ENCODE data around the gene NFKB1.
A peak's percentile ranks its signal among the peaks of the same experiment; 100 is the strongest.

Gene NFKB1

GRCh38 chr4:102501447-102501696, 213 bp downstream of the NFKB1 start:
- DNase-seq: no peak

- DNase-seq: no peak
These were observed 1.3 kb downstream of the NFKB1 start for GRCh38 chr4:102502543-102502818.

GRCh38 chr4:102503301-102503746, 2.2 kb downstream of the NFKB1 start:
- peak; percentile 41 to 57 for DNase-seq

- no peak for DNase-seq
These were observed 3.0 kb downstream of the NFKB1 start for GRCh38 chr4:102503831-102504786.

- no peak for DNase-seq
These were observed 3.8 kb downstream of the NFKB1 start for GRCh38 chr4:102504941-102505340.

GRCh38 chr4:102505708-102506107, 4.5 kb downstream of the NFKB1 start:
- no peak for DNase-seq

GRCh38 chr4:102506523-102506922, 5.4 kb downstream of the NFKB1 start:
- no peak for DNase-seq

- no peak for DNase-seq
These were observed 10.9 kb downstream of the NFKB1 start for GRCh38 chr4:102511830-102512605.

- no peak for DNase-seq
These were observed 13.3 kb downstream of the NFKB1 start for GRCh38 chr4:102514298-102514964.

GRCh38 chr4:102517753-102518152, 16.6 kb downstream of the NFKB1 start:
- no peak for DNase-seq

- DNase-seq: no peak
These were observed 17.6 kb downstream of the NFKB1 start for GRCh38 chr4:102518703-102519131.

- DNase-seq: no peak
These were observed 18.8 kb downstream of the NFKB1 start for GRCh38 chr4:102519925-102520324.

GRCh38 chr4:102521570-102521969, 20.4 kb downstream of the NFKB1 start:
- DNase-seq: no peak

GRCh38 chr4:102522031-102522440, 20.9 kb downstream of the NFKB1 start:
- no peak for DNase-seq

GRCh38 chr4:102524691-102525090, 23.5 kb downstream of the NFKB1 start:
- DNase-seq: no peak

GRCh38 chr4:102525097-102525496, 23.9 kb downstream of the NFKB1 start:
- DNase-seq: no peak

GRCh38 chr4:102525504-102525903, 24.3 kb downstream of the NFKB1 start:
- no peak for DNase-seq

GRCh38 chr4:102526532-102526931, 25.4 kb downstream of the NFKB1 start:
- no peak for DNase-seq

- no peak for DNase-seq
These were observed 26.6 kb downstream of the NFKB1 start for GRCh38 chr4:102527695-102528283.

GRCh38 chr4:102529977-102530376, 28.8 kb downstream of the NFKB1 start:
- DNase-seq: no peak

- no peak for DNase-seq
These were observed 29.8 kb downstream of the NFKB1 start for GRCh38 chr4:102530986-102531385.

GRCh38 chr4:102531462-102531861, 30.3 kb downstream of the NFKB1 start:
- DNase-seq: no peak

- peak in 1 of 2 experiments; percentile 16 for DNase-seq
These were observed 32.2 kb downstream of the NFKB1 start for GRCh38 chr4:102533348-102533747.

All from NCI-H1930 (cell line).